Trophoblast cell (in vitro differentiated cells and primary cell): Measurements from ENCODE around the gene BRIX1.

Experiments used
- DNase-seq, 2 donors: peaks; one replicate each; pipeline ENCODE4 v3.0.0-alpha.2; 2016
- H2AFZ ChIP-seq: 2 replicates; pipeline ENCODE4 v1.6.1; 2013; ENCODE audit warnings: low read length, moderate library complexity, mild to moderate bottlenecking; ENCODE audit not compliant: insufficient read depth, poor library complexity
- H2AK5ac ChIP-seq: 2 replicates; pipeline ENCODE4 v1.6.1; 2013; ENCODE audit warnings: mild to moderate bottlenecking, low read length
- H2BK120ac ChIP-seq: 2 replicates; pipeline ENCODE4 v1.6.1; 2013; ENCODE audit warnings: low read length, mild to moderate bottlenecking, moderate library complexity; ENCODE audit not compliant: insufficient read depth, poor library complexity
- H2BK12ac ChIP-seq: 2 replicates; pipeline ENCODE4 v1.6.1; 2013; ENCODE audit warnings: mild to moderate bottlenecking, low read length, moderate library complexity
- H2BK5ac ChIP-seq: 2 replicates; pipeline ENCODE4 v1.6.1; 2013; ENCODE audit warnings: low read length, low read depth, moderate library complexity, mild to moderate bottlenecking; ENCODE audit not compliant: poor library complexity
- H3K14ac ChIP-seq: 2 replicates; pipeline ENCODE4 v1.6.1; 2013; ENCODE audit warnings: mild to moderate bottlenecking, low read length
- H3K18ac ChIP-seq: 2 replicates; pipeline ENCODE4 v1.6.1; 2013; ENCODE audit warnings: mild to moderate bottlenecking, low read length
- H3K23ac ChIP-seq: 2 replicates; pipeline ENCODE4 v1.6.1; 2013; ENCODE audit warnings: low read length
- H3K27ac ChIP-seq: 2 replicates; pipeline ENCODE4 v1.5.1; 2013; ENCODE audit warnings: low read depth, mild to moderate bottlenecking, inconsistent platforms, low read length, moderate library complexity
- H3K27me3 ChIP-seq: 2 replicates; pipeline ENCODE4 v1.6.1; 2013; ENCODE audit warnings: inconsistent platforms, mild to moderate bottlenecking, low read length, moderate library complexity; ENCODE audit not compliant: insufficient read depth
- H3K36me3 ChIP-seq, 2 experiments: 1 replicate in 1 of 2; 2 replicates in 1 of 2; pipeline ENCODE4 v1.6.1; 2013; ENCODE audit warnings: low read length in 2 of 2, mild to moderate bottlenecking in 2 of 2, moderate library complexity in 1 of 2; ENCODE audit not compliant: insufficient read depth in 2 of 2, control insufficient read depth in 1 of 2
- H3K4ac ChIP-seq: 2 replicates; pipeline ENCODE4 v1.6.1; 2013; ENCODE audit warnings: low read depth, mild to moderate bottlenecking, low read length, moderate library complexity
- H3K4me1 ChIP-seq, 2 experiments: 1 replicate in 1 of 2; 2 replicates in 1 of 2; pipeline ENCODE4 v1.6.1; 2013; ENCODE audit warnings: low read length in 2 of 2, mild to moderate bottlenecking in 2 of 2, moderate library complexity in 1 of 2; ENCODE audit not compliant: insufficient read depth in 2 of 2, control insufficient read depth in 1 of 2
- H3K4me2 ChIP-seq: 2 replicates; pipeline ENCODE4 v1.6.1; 2013; ENCODE audit warnings: inconsistent platforms, mild to moderate bottlenecking, low read length, moderate library complexity
- H3K4me3 ChIP-seq: 2 replicates; pipeline ENCODE4 v1.5.1; 2013; ENCODE audit warnings: mild to moderate bottlenecking, low read depth, low read length, inconsistent platforms
- H3K79me1 ChIP-seq: one replicate; pipeline ENCODE4 v1.6.1; 2013; ENCODE audit warnings: low read length
- H3K79me2 ChIP-seq: 2 replicates; pipeline ENCODE4 v1.6.1; 2013; ENCODE audit warnings: low read length, mild to moderate bottlenecking; ENCODE audit not compliant: control insufficient read depth, insufficient read depth, poor library complexity
- H3K9ac ChIP-seq: 2 replicates; pipeline ENCODE4 v1.6.1; 2013; ENCODE audit warnings: mild to moderate bottlenecking, low read length
- H3K9me3 ChIP-seq: 2 replicates; pipeline ENCODE4 v1.6.1; 2013; ENCODE audit warnings: low read depth, mild to moderate bottlenecking, control low read depth, inconsistent platforms, low read length; ENCODE audit not compliant: insufficient read depth
- H4K12ac ChIP-seq: 2 replicates; pipeline ENCODE4 v1.6.1; 2013; ENCODE audit warnings: low read depth, mild to moderate bottlenecking, low read length, moderate library complexity
- H4K8ac ChIP-seq: 2 replicates; pipeline ENCODE4 v1.6.1; 2013; ENCODE audit warnings: low read depth, mild to moderate bottlenecking, low read length, moderate library complexity
- H4K91ac ChIP-seq: one replicate; pipeline ENCODE4 v1.6.1; 2013; ENCODE audit warnings: low read depth, mild to moderate bottlenecking, low read length, moderate library complexity
- WGBS: extraction: QIAGEN DNeasy Blood & Tissue Kit; methylation state at CpG from one replicate; pipeline ENCODE4 v1.1.7; 2013; ENCODE audit warnings: missing lambda C conversion rate; ENCODE audit not compliant: insufficient read length, insufficient coverage; ENCODE audit errors: extremely low coverage; 5-methylcytosine and 5-hydroxymethylcytosine counted together

BRIX1 gene

GRCh38 chr5:34957321-34957720, 41.8 kb downstream of the BRIX1 start:
- Histone ChIP-seq H3K27me3 (no peaks in the 10 kb centered on the region), H4K91ac (no peak overlapping the region), H3K18ac (no peak overlapping the region), H3K79me1 (no peaks in the 10 kb centered on the region), H3K9ac (no peak overlapping the region), H2BK120ac (no peak overlapping the region), H3K4me1 (peaks cover 0 to 4% of the 10 kb centered on the region in 2 experiments), H2AK5ac (no peak overlapping the region), H3K27ac (no peak overlapping the region), H3K4ac (no peak overlapping the region), H4K8ac (no peak overlapping the region), H3K9me3 (no peaks in the 10 kb centered on the region), H2BK12ac (no peak overlapping the region), H3K36me3 (peaks cover 3 to 8% of the 10 kb centered on the region in 2 experiments), H3K4me3 (no peak overlapping the region), H3K14ac (no peak overlapping the region), H2BK5ac (no peak overlapping the region), H4K12ac (no peak overlapping the region), H3K79me2 (no peaks in the 10 kb centered on the region), H3K4me2 (no peak overlapping the region), H3K23ac (no peak overlapping the region), H2AFZ (no peak overlapping the region)
- peak in 1 of 2 donors; percentile 7 for DNase-seq
- WGBS, result no CpG with 5 or more reads among the region's 1 CpG

GRCh38 chr5:34957857-34958690, 42.6 kb downstream of the BRIX1 start:
- H3K23ac ChIP-seq, result no peak overlapping the region
- H2BK12ac ChIP-seq, result no peak overlapping the region
- H3K4ac ChIP-seq, result no peak overlapping the region
- WGBS, result no CpG with 5 or more reads among the region's 5 CpGs
- no peak overlapping the region for H2BK120ac ChIP-seq
- H3K79me1 ChIP-seq, result no peaks in the 10 kb centered on the region
- H3K27me3 ChIP-seq, result no peaks in the 10 kb centered on the region
- peaks cover 0 to 4% of the 10 kb centered on the region in 2 experiments for H3K4me1 ChIP-seq
- H3K9me3 ChIP-seq, result no peaks in the 10 kb centered on the region
- H3K36me3 ChIP-seq, result peaks cover 1 to 3% of the 10 kb centered on the region in 2 experiments
- H3K79me2 ChIP-seq, result no peaks in the 10 kb centered on the region
- H4K12ac ChIP-seq, result no peak overlapping the region
- H3K14ac ChIP-seq, result no peak overlapping the region
- no peak overlapping the region for H3K4me3 ChIP-seq
- no peak overlapping the region for H3K9ac ChIP-seq
- peak overlapping the region; percentile 60 for H4K8ac ChIP-seq
- no peak overlapping the region for H3K27ac ChIP-seq
- H2AFZ ChIP-seq, result no peak overlapping the region
- H2BK5ac ChIP-seq, result no peak overlapping the region
- H4K91ac ChIP-seq, result no peak overlapping the region
- no peak overlapping the region for H3K18ac ChIP-seq
- no peak overlapping the region for H3K4me2 ChIP-seq
- H2AK5ac ChIP-seq, result no peak overlapping the region
- peak in 1 of 2 donors; percentile 46 for DNase-seq

- H3K4me1 ChIP-seq, result peaks cover 0 to 4% of the 10 kb centered on the region in 2 experiments
- no peaks in the 10 kb centered on the region for H3K79me1 ChIP-seq
- no peak overlapping the region for H3K14ac ChIP-seq
- no peaks in the 10 kb centered on the region for H3K79me2 ChIP-seq
- no peak overlapping the region for H2BK12ac ChIP-seq
- no peak overlapping the region for H3K27ac ChIP-seq
- no peak overlapping the region for H2AK5ac ChIP-seq
- no peaks in the 10 kb centered on the region for H3K27me3 ChIP-seq
- no peaks in the 10 kb centered on the region for H3K36me3 ChIP-seq
- H3K18ac ChIP-seq, result no peak overlapping the region
- WGBS, result no CpG with 5 or more reads among the region's 1 CpG
- H2BK5ac ChIP-seq, result no peak overlapping the region
- H3K9me3 ChIP-seq, result no peaks in the 10 kb centered on the region
- no peak overlapping the region for H3K4ac ChIP-seq
- H2BK120ac ChIP-seq, result no peak overlapping the region
- H3K4me3 ChIP-seq, result no peak overlapping the region
- H3K9ac ChIP-seq, result no peak overlapping the region
- H3K4me2 ChIP-seq, result no peak overlapping the region
- no peak overlapping the region for H4K8ac ChIP-seq
- H3K23ac ChIP-seq, result no peak overlapping the region
- no peak for DNase-seq
- H4K91ac ChIP-seq, result no peak overlapping the region
- no peak overlapping the region for H2AFZ ChIP-seq
- H4K12ac ChIP-seq, result no peak overlapping the region
Measured at GRCh38 chr5:34959323-34959722, 43.8 kb downstream of the BRIX1 start.

GRCh38 chr5:34967540-34967939, 52.0 kb downstream of the BRIX1 start:
- H3K4ac ChIP-seq, result no peak overlapping the region
- DNase-seq, result no peak
- WGBS, result no CpG with 5 or more reads among the region's 4 CpGs
- peaks cover 2 to 3% of the 10 kb centered on the region in 2 experiments for H3K36me3 ChIP-seq
- no peak overlapping the region for H2BK120ac ChIP-seq
- no peak overlapping the region for H2AFZ ChIP-seq
- no peak overlapping the region for H3K9ac ChIP-seq
- no peak overlapping the region for H2BK12ac ChIP-seq
- H4K12ac ChIP-seq, result no peak overlapping the region
- H3K79me1 ChIP-seq, result no peaks in the 10 kb centered on the region
- no peak overlapping the region for H4K8ac ChIP-seq
- no peak overlapping the region for H3K18ac ChIP-seq
- no peak overlapping the region for H3K14ac ChIP-seq
- H3K27ac ChIP-seq, result no peak overlapping the region
- H3K9me3 ChIP-seq, result peaks cover 2% of the 10 kb centered on the region
- no peak overlapping the region for H3K4me3 ChIP-seq
- H3K4me2 ChIP-seq, result no peak overlapping the region
- no peak overlapping the region for H4K91ac ChIP-seq
- no peaks in the 10 kb centered on the region for H3K79me2 ChIP-seq
- no peak overlapping the region for H2BK5ac ChIP-seq
- no peaks in the 10 kb centered on the region for H3K4me1 ChIP-seq
- no peak overlapping the region for H2AK5ac ChIP-seq
- H3K23ac ChIP-seq, result no peak overlapping the region
- H3K27me3 ChIP-seq, result no peaks in the 10 kb centered on the region
